Measurements from ENCODE around the gene ANK2. TPM values are rescaled to one million over a fixed set of nuclear protein-coding genes. Genes with fewer than 3 reads are reported as not detected.

ANK2 gene
- total and polyA plus RNA-seq, 2 experiments from 2014 or later: 49.4 to 190 TPM

DNA sequence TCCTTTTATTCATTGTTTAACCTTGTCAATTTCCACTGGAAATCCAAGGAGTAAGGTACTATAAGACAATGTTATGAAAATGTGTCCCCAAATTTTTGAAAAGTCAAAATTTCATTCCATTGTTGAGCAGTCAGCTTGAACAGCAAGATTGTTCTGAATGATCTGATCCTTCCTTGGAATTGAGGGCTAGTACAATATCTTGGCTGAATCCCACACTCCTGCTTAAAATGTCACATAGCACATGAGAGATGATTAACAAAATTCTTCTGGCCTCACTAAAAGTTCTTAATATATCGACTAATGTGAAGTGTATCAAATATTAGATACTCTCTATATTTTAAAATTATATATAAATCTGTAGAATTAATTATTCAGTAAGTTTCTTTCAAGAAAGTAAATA, 104.8 kb downstream of the ANK2 start:
- DNase-seq (ENCODE audit: low read depth in 1 of 2, low spot score in 1 of 2): no peak
- TF ChIP-seq, protein P1, sequence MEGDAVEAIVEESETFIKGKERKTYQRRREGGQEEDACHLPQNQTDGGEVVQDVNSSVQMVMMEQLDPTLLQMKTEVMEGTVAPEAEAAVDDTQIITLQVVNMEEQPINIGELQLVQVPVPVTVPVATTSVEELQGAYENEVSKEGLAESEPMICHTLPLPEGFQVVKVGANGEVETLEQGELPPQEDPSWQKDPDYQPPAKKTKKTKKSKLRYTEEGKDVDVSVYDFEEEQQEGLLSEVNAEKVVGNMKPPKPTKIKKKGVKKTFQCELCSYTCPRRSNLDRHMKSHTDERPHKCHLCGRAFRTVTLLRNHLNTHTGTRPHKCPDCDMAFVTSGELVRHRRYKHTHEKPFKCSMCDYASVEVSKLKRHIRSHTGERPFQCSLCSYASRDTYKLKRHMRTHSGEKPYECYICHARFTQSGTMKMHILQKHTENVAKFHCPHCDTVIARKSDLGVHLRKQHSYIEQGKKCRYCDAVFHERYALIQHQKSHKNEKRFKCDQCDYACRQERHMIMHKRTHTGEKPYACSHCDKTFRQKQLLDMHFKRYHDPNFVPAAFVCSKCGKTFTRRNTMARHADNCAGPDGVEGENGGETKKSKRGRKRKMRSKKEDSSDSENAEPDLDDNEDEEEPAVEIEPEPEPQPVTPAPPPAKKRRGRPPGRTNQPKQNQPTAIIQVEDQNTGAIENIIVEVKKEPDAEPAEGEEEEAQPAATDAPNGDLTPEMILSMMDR (IDR thresholded peaks at IDR 0.05; ENCODE audit: low read depth, low read length): no peak
- Histone ChIP-seq H3K27me3 (no peaks in the 10 kb centered on the region), H3K4me1 (ENCODE audit: low read depth) (no peaks in the 10 kb centered on the region), H3K4me3 (no peak overlapping the region), H3K27ac (no peak overlapping the region), H3K36me3 (no peaks in the 10 kb centered on the region), H3K9me3 (ENCODE audit: low read depth) (no peaks in the 10 kb centered on the region)

DNA sequence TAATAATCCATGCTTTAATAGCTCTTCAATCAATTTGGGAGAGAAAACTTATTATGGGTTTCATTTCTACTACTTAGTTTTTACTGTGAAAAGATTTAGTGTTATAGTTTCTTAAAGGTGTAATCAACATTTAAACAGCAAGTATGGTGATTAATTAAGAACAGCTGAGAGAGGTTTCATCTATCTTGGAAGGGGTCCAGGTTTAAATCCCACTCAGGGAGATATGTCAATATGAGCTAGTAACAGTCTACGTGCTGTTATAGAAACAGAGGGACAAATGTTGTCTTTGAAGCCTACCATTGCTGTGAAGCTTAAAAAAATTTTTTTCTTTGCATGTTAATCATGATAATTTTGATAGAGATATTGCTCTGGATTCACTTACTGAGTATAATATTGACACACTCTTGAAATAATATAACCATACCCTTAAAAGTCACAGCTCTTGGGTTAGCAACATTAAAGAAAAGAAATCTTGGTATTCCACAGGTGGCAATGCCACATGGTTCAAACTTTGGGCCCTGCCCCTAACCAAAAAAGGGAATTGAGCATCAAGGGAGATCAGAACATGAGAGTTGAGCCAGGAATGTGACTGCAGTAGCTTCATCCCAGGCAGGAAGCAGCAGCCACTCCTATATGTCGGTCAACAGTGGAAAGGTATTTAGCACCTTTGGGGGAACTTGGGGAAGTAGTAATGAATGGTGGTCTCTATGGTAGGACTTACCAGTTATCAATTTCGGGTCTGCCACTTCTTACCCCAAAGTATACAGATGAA, 107.8 kb downstream of the ANK2 start:
- Histone ChIP-seq H3K9me3 (ENCODE audit: low read depth) (no peaks in the 10 kb centered on the region), H3K36me3 (no peaks in the 10 kb centered on the region), H3K4me3 (no peak overlapping the region), H3K27ac (no peak overlapping the region), H3K4me1 (ENCODE audit: low read depth) (no peaks in the 10 kb centered on the region), H3K27me3 (no peaks in the 10 kb centered on the region)
- TF ChIP-seq, protein P1 (IDR thresholded peaks at IDR 0.05; ENCODE audit: low read depth, low read length): no peak
- DNase-seq (ENCODE audit: low read depth in 1 of 2, low spot score in 1 of 2): no peak

DNA sequence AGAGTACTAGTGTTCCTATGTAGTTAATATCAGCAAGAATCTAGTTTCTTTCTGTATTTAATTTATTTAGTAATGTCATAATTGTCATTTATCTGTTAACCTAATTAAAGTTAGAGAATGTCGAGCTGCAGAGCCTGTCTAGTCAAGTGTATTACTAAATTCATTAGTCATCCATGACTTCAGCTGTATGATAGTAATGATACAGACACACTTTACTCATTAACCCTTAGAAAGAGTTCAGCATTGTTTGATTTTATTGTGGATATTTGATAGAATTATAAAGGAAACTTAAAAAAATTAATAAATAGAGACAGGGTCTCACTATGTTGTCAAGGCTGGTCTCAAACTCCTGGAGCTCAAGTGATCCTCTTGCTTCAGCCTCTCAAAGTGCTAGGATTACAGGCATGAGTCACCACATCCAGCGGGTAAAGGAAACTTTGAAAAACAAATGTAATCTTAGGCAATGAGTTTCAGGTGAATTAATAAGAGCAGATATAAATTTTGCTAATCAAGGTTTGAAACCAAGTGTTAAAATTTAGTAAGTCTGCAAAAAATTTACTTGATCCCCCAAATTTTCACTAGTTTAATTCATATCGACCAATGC, 110.6 kb downstream of the ANK2 start:
- no peak overlapping the region for H3K27ac ChIP-seq
- TF ChIP-seq, protein P1 (IDR thresholded peaks at IDR 0.05; ENCODE audit: low read depth, low read length): no peak
- H3K36me3 ChIP-seq: no peaks in the 10 kb centered on the region
- no peaks in the 10 kb centered on the region for H3K27me3 ChIP-seq
- no peaks in the 10 kb centered on the region for H3K9me3 ChIP-seq (ENCODE audit: low read depth)
- no peak overlapping the region for H3K4me3 ChIP-seq
- no peaks in the 10 kb centered on the region for H3K4me1 ChIP-seq (ENCODE audit: low read depth)
- DNase-seq (ENCODE audit: low read depth in 1 of 2, low spot score in 1 of 2): no peak

GRCh38 chr4:113160548-113160947, 111.1 kb downstream of the ANK2 start:
- no peak overlapping the region for H3K4me3 ChIP-seq
- TF ChIP-seq, protein P1 (IDR thresholded peaks at IDR 0.05; ENCODE audit: low read depth, low read length): no peak
- no peak overlapping the region for H3K27ac ChIP-seq
- no peaks in the 10 kb centered on the region for H3K9me3 ChIP-seq (ENCODE audit: low read depth)
- no peak for DNase-seq (ENCODE audit: low read depth in 1 of 2, low spot score in 1 of 2)
- H3K36me3 ChIP-seq: no peaks in the 10 kb centered on the region
- H3K4me1 ChIP-seq (ENCODE audit: low read depth): no peaks in the 10 kb centered on the region
- no peaks in the 10 kb centered on the region for H3K27me3 ChIP-seq

- TF ChIP-seq, protein P1 (IDR thresholded peaks at IDR 0.05; ENCODE audit: low read depth, low read length): no peak
- no peak overlapping the region for H3K27ac ChIP-seq
Observed at GRCh38 chr4:113162089-113162488, 112.6 kb downstream of the ANK2 start.

More at GRCh38 chr4:113162089-113162488, 112.6 kb downstream of the ANK2 start:
- H3K27me3 ChIP-seq: no peaks in the 10 kb centered on the region
- H3K4me3 ChIP-seq: no peak overlapping the region
- H3K36me3 ChIP-seq: no peaks in the 10 kb centered on the region
- no peak for DNase-seq (ENCODE audit: low read depth in 1 of 2, low spot score in 1 of 2)
- H3K9me3 ChIP-seq (ENCODE audit: low read depth): no peaks in the 10 kb centered on the region
- no peaks in the 10 kb centered on the region for H3K4me1 ChIP-seq (ENCODE audit: low read depth)
